ENCODE measurements around the gene STX18. TPM values are rescaled to one million over a fixed set of nuclear protein-coding genes. Genes with fewer than 3 reads are reported as not detected.

STX18 gene
- total RNA-seq, 1 experiment from 2014 or later, result 32.7 TPM

GRCh38 chr4:4456351-4456750, 85.5 kb downstream of the STX18 start:
- intact Hi-C loops (cut with micrococcal nuclease), result no loop called here
- no peak overlapping the region for H3K27ac Mint-ChIP-seq (ENCODE audit: low read depth, unreplicated experiment)
- H3K27me3 Mint-ChIP-seq (ENCODE audit: insufficient read depth, unreplicated experiment), result no peaks in the 10 kb centered on the region
- peaks cover 62% of the 10 kb centered on the region for H3K36me3 Mint-ChIP-seq (ENCODE audit: insufficient read depth, unreplicated experiment)
- peak; percentile 48 for DNase-seq (ENCODE audit: unreplicated experiment)
- no peak overlapping the region for H3K4me3 Mint-ChIP-seq (ENCODE audit: unreplicated experiment)
- POLR2A ChIA-PET, result no interaction called here
- TF ChIP-seq CTCF (IDR thresholded peaks at IDR 0.05; ENCODE audit: unreplicated experiment), result no peak
- no peaks in the 10 kb centered on the region for H3K4me1 Mint-ChIP-seq (ENCODE audit: insufficient read depth, unreplicated experiment)
- H3K9me3 Mint-ChIP-seq (ENCODE audit: unreplicated experiment), result no peaks in the 10 kb centered on the region
- CTCF ChIA-PET, result interaction anchor here (0.8 to 1.2 kb wide), 3 partner anchors 16 to 60 kb away, joined by 3 to 4 read pairs (median 3); no protein-coding TSS in a partner anchor
- BruUV-seq (replicated peaks), result no TSS peak

GRCh38 chr4:4455210-4455865, 86.5 kb downstream of the STX18 start:
- Mint-ChIP-seq H3K4me1 (ENCODE audit: insufficient read depth, unreplicated experiment) (no peaks in the 10 kb centered on the region), H3K27me3 (ENCODE audit: insufficient read depth, unreplicated experiment) (no peaks in the 10 kb centered on the region), H3K27ac (ENCODE audit: low read depth, unreplicated experiment) (no peak overlapping the region), H3K9me3 (ENCODE audit: unreplicated experiment) (no peaks in the 10 kb centered on the region), H3K36me3 (ENCODE audit: insufficient read depth, unreplicated experiment) (peaks cover 62% of the 10 kb centered on the region), H3K4me3 (ENCODE audit: unreplicated experiment) (no peak overlapping the region)
- TF ChIP-seq CTCF (IDR thresholded peaks at IDR 0.05; ENCODE audit: unreplicated experiment), result no peak
- intact Hi-C loops (cut with micrococcal nuclease), result no loop called here
- CTCF ChIA-PET, result interaction anchor here (1.0 kb wide), 1 partner anchor 24 kb away, joined by 3 read pairs; no protein-coding TSS in a partner anchor
- DNase-seq (ENCODE audit: unreplicated experiment), result no peak
- POLR2A ChIA-PET, result no interaction called here
- no TSS peak for BruUV-seq (replicated peaks)

GRCh38 chr4:4446434-4446833, 95.4 kb downstream of the STX18 start:
- no peaks in the 10 kb centered on the region for H3K27me3 Mint-ChIP-seq (ENCODE audit: insufficient read depth, unreplicated experiment)
- no peak for DNase-seq (ENCODE audit: unreplicated experiment)
- ChIA-PET POLR2A (interaction anchor here (1.1 kb wide), 1 partner anchor 56 kb away, joined by 3 read pairs; no protein-coding TSS in a partner anchor), CTCF (interaction anchor here (0.6 kb wide), 2 partner anchors 18 to 41 kb away, joined by 3 read pairs; no protein-coding TSS in a partner anchor)
- H3K4me1 Mint-ChIP-seq (ENCODE audit: insufficient read depth, unreplicated experiment), result peaks cover 4% of the 10 kb centered on the region
- H3K36me3 Mint-ChIP-seq (ENCODE audit: insufficient read depth, unreplicated experiment), result peaks cover 8% of the 10 kb centered on the region
- BruUV-seq (replicated peaks), result no TSS peak
- no peak overlapping the region for H3K4me3 Mint-ChIP-seq (ENCODE audit: unreplicated experiment)
- H3K9me3 Mint-ChIP-seq (ENCODE audit: unreplicated experiment), result no peaks in the 10 kb centered on the region
- no peak for TF ChIP-seq CTCF (IDR thresholded peaks at IDR 0.05; ENCODE audit: unreplicated experiment)
- intact Hi-C loops (cut with micrococcal nuclease), result no loop called here
- H3K27ac Mint-ChIP-seq (ENCODE audit: low read depth, unreplicated experiment), result no peak overlapping the region

GRCh38 chr4:4443821-4444220, 98.0 kb downstream of the STX18 start:
- no peaks in the 10 kb centered on the region for H3K27me3 Mint-ChIP-seq (ENCODE audit: insufficient read depth, unreplicated experiment)
- H3K4me3 Mint-ChIP-seq (ENCODE audit: unreplicated experiment), result no peak overlapping the region
- no TSS peak for BruUV-seq (replicated peaks)
- intact Hi-C loops (cut with micrococcal nuclease), result no loop called here
- no peaks in the 10 kb centered on the region for H3K9me3 Mint-ChIP-seq (ENCODE audit: unreplicated experiment)
- DNase-seq (ENCODE audit: unreplicated experiment), result peak; percentile 17
- ChIA-PET POLR2A (no interaction called here), CTCF (interaction anchor here (0.6 to 1.2 kb wide), 2 partner anchors 10 to 13 kb away, joined by 5 to 8 read pairs; no protein-coding TSS in a partner anchor)
- no peak for TF ChIP-seq CTCF (IDR thresholded peaks at IDR 0.05; ENCODE audit: unreplicated experiment)
- H3K27ac Mint-ChIP-seq (ENCODE audit: low read depth, unreplicated experiment), result no peak overlapping the region
- peaks cover 4% of the 10 kb centered on the region for H3K4me1 Mint-ChIP-seq (ENCODE audit: insufficient read depth, unreplicated experiment)
- H3K36me3 Mint-ChIP-seq (ENCODE audit: insufficient read depth, unreplicated experiment), result peaks cover 12% of the 10 kb centered on the region
